Body of pancreas (tissue), 4 donors: ENCODE results near the gene STPG3. TPM values are rescaled to one million over a fixed set of nuclear protein-coding genes. Genes with fewer than 3 reads are reported as not detected.
A peak's percentile ranks its signal among the peaks of the same experiment; 100 is the strongest.

Experiments used
- ATAC-seq: fragments of 150-250 bp; one replicate; pipeline ENCODE4 v1.9.1; 2016
- DNase-seq, 4 donors: peaks; one replicate each; pipeline ENCODE4 v3.0.0-alpha.2; 2019
- H3K27ac ChIP-seq, 4 donors: fragments of 200-600 bp; sonication (generic); 1 replicate in 3 of 4; 2 replicates in 1 of 4; pipeline versions ENCODE4 v1.5.1 to v1.6.1; 2016 to 2019; ENCODE audit warnings: mild to moderate bottlenecking in 1 of 4, mixed read lengths in 1 of 4, moderate library complexity in 1 of 4
- H3K27me3 ChIP-seq, 2 donors: fragments of 200-600 bp; sonication (generic); one replicate each; pipeline ENCODE4 v1.6.0; 2016; ENCODE audit warnings: mild to moderate bottlenecking in 1 of 2
- H3K36me3 ChIP-seq, 2 donors: fragments of 200-600 bp; sonication (generic); replicated peaks in 1 of 2; 2 replicates each; pipeline ENCODE4 v1.5.1; 2016; ENCODE audit warnings: low read depth in 2 of 2; ENCODE audit not compliant: insufficient read depth in 1 of 2
- H3K4me1 ChIP-seq: fragments of 200-600 bp; sonication (generic); one replicate; pipeline ENCODE4 v1.6.0; 2016
- H3K4me3 ChIP-seq, 2 donors: fragments of 200-600 bp; sonication (generic); 1 replicate in 1 of 2; 2 replicates in 1 of 2; pipeline ENCODE4 v1.5.1; 2016 to 2019
- H3K9me3 ChIP-seq, 3 donors: fragments of 200-600 bp; sonication (generic); 1 replicate in 2 of 3; 2 replicates in 1 of 3; pipeline ENCODE4 v1.5.1; 2016
- POLR2A ChIP-seq, 3 donors: fragments of 450-650 bp; IDR thresholded peaks; one replicate each; pipeline ENCODE4 v1.6.1; 2016; ENCODE audit warnings: antibody characterized with exemption in 3 of 3, mild to moderate bottlenecking in 2 of 3
- WGBS, 2 donors: methylation state at CpG; one replicate each; pipeline ENCODE4 v1.1.5; 2017; 5-methylcytosine and 5-hydroxymethylcytosine counted together
- intact Hi-C: fragments of 100-400 bp; cut with DNase I; formaldehyde crosslinking; loops from one replicate; pipeline ENCODE4 v1.15.1; 2023
- total RNA-seq, 2 donors: library from RNA; depleted of rRNA; stranded (reverse); fragments of >200 nt; gene quantifications; one replicate each; pipeline ENCODE4 v1.1.0, GENCODE V29; 2016
- TF ChIP-seq, protein P1 (sequence below), 7 experiments: fragments of 450-650 bp in 4 of 7; fragments of 200-600 bp in 3 of 7; sonication (generic) in 3 of 7; IDR thresholded peaks; one replicate each; pipeline ENCODE4 v1.5.1; 2016 to 2019; ENCODE audit warnings: antibody characterized with exemption in 7 of 7

The STPG3 gene
- total RNA-seq, 2 donors from 2014 or later: not detected

DNA sequence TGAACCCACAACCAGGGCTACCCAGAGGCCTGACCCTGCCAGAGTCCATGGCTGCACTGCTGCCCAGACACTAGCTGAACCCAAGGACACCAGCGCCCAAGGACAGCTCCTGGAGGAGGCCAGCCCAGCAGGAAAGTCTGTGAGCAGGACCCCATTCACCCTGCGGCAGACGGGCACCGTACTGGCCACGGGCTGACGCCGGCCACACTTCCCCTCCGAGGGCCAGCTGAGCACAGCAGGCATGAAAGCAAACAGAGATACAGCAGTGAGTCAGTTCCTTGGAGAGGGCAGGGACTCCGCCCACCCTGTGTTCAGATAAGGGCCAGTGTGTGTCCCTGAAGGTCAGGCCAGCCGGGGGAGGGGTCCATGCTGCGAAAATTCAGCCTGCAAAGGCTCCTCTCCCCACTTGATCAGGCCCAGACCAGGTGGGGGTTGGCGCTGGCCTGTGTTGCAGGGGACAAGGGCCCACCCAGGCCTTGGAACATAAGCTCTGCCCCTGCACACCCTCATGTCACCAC lies 32.3 kb upstream of the STPG3 start:
- TF ChIP-seq, protein P1, sequence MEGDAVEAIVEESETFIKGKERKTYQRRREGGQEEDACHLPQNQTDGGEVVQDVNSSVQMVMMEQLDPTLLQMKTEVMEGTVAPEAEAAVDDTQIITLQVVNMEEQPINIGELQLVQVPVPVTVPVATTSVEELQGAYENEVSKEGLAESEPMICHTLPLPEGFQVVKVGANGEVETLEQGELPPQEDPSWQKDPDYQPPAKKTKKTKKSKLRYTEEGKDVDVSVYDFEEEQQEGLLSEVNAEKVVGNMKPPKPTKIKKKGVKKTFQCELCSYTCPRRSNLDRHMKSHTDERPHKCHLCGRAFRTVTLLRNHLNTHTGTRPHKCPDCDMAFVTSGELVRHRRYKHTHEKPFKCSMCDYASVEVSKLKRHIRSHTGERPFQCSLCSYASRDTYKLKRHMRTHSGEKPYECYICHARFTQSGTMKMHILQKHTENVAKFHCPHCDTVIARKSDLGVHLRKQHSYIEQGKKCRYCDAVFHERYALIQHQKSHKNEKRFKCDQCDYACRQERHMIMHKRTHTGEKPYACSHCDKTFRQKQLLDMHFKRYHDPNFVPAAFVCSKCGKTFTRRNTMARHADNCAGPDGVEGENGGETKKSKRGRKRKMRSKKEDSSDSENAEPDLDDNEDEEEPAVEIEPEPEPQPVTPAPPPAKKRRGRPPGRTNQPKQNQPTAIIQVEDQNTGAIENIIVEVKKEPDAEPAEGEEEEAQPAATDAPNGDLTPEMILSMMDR (IDR thresholded peaks at IDR 0.05): no peak
- TF ChIP-seq POLR2A (IDR thresholded peaks at IDR 0.05): peak; percentile 71 to 79 (median 77)
- H3K9me3 ChIP-seq: no peaks in the 10 kb centered on the region
- 13 to 31% methylated on average over 3 to 12 of the region's 12 CpGs for WGBS, 2 donors
- H3K36me3 ChIP-seq: no peaks in the 10 kb centered on the region
- H3K27me3 ChIP-seq: no peaks in the 10 kb centered on the region
- DNase-seq (peak; percentile 83 to 92 (median 92)), ATAC-seq (peak; percentile 54)
- no peak overlapping the region for H3K4me3 ChIP-seq
- H3K4me1 ChIP-seq: peaks cover 55% of the 10 kb centered on the region
- intact Hi-C loops: no loop called here
- peak overlapping the region; percentile 79 to 84 (median 82) for H3K27ac ChIP-seq

DNA sequence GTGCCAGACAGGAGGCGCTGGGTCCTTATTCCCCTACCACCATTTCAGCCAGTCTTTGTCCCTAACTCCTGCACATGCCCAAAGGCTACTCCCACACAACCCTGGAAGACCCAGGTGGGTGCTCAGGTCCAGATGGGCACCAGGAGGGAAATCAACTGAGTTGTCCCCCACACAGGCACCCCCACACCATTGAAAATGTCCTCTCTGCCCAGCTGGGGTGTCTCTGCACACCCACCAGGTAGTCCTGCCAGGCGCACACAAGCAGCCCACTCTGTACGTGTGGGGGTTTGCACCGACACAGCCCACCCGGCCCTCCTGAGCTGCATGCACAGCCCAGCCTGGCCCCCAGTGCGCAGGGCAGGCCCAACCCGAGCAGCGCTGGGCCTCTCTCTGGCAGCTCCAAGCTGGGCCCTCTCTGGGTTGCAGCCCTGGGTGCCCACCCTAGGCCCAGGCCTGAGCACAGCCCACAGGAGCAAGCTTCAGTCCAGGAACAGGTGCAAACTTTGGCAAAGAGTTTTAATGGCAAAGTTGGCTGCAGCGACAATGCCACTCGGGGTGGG lies 31.2 kb upstream of the STPG3 start:
- H3K4me1 ChIP-seq: peaks cover 61% of the 10 kb centered on the region
- H3K9me3 ChIP-seq: no peaks in the 10 kb centered on the region
- no peaks in the 10 kb centered on the region for H3K36me3 ChIP-seq
- intact Hi-C loops: no loop called here
- DNase-seq (no peak), ATAC-seq (no peak)
- WGBS, 2 donors: 84 to 86% methylated on average over 5 to 10 of the region's 10 CpGs
- TF ChIP-seq, protein P1 (IDR thresholded peaks at IDR 0.05): no peak
- no peak for TF ChIP-seq POLR2A (IDR thresholded peaks at IDR 0.05)
- no peak overlapping the region for H3K4me3 ChIP-seq
- H3K27ac ChIP-seq: peak overlapping the region in 2 of 4 donors; percentile 0 to 79
- H3K27me3 ChIP-seq: no peaks in the 10 kb centered on the region

DNA sequence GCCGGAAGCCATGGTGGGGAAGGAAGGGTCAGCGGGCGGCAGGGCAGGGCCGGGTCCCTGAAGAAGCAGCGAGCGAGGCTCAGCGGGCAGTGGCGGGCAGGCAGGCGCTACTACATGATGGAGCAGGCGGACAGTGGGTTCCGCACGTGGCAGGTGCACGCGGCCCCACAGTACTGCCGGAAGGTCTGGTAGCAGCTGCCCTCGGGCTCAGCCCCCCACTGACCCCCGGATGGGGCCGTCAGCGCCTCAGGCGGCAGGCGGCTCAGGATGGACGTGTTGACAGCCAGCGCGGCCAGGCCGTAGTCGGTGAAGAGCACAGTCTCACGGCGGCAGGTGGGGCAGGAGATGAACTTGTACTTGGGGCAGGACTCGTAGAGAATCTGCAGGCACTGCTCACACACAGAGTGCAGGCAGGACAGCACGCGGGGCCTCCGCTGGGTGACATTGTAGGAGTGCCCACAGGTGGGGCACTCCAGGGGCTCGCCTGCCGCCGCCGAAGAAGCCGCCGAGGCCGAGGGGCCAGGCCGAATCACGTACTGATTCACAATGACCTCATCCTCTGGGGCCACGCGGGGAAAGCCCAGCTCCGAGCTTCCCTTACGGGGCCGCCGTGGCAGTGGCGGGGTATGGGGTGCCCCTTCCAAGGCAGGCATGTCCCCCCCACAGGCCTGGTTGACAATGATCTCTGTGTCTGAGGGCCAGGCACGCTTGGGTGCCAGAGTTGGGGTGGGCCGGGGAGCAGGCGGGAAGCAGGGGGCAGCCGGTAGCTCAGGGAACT lies 30.6 kb upstream of the STPG3 start:
- Histone ChIP-seq H3K4me3 (no peak overlapping the region), H3K27me3 (no peaks in the 10 kb centered on the region), H3K9me3 (no peaks in the 10 kb centered on the region), H3K36me3 (no peaks in the 10 kb centered on the region), H3K27ac (peak overlapping the region in 1 of 4 donors; percentile 79), H3K4me1 (peaks cover 61% of the 10 kb centered on the region)
- ATAC-seq (no peak), DNase-seq (peak in 1 of 4 donors; percentile 29)
- TF ChIP-seq POLR2A (IDR thresholded peaks at IDR 0.05): no peak
- TF ChIP-seq, protein P1 (IDR thresholded peaks at IDR 0.05): no peak
- intact Hi-C loops: no loop called here
- whole genome bisulfite sequencing, 2 donors: 84 to 85% methylated on average over 10 to 39 of the region's 52 CpGs

DNA sequence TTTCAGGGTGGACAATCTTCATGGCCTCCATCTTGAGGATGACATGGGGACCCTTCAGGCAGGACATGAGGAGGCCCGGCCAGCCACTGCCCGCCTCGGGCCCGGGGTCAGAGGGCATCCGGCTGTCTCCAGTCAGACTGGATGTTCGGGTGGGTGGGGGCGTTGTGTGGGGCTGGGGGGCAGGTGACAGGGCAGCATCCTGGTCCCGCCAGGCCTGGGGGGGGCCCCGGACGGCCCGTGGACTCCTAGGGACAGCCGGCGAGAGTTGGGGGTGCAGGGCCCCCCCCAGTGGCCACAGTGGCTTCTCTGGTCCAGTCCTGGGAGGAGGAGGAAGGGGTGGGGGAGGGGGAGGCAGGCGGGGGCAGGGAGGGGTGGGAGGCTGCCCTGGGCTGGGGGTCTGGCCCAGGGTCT lies 30.0 kb upstream of the STPG3 start:
- ATAC-seq: no peak
- 83% methylated on average over 9 of the region's 14 CpGs; no CpG with 5 or more reads in 1 of the 2 donors for WGBS, 2 donors
- Histone ChIP-seq H3K4me3 (no peak overlapping the region), H3K4me1 (peaks cover 61% of the 10 kb centered on the region), H3K27ac (peak overlapping the region; percentile 37 to 83 (median 57)), H3K36me3 (no peaks in the 10 kb centered on the region), H3K27me3 (no peaks in the 10 kb centered on the region), H3K9me3 (no peaks in the 10 kb centered on the region)
- no peak for TF ChIP-seq POLR2A (IDR thresholded peaks at IDR 0.05)
- TF ChIP-seq, protein P1 (IDR thresholded peaks at IDR 0.05): no peak
- DNase-seq: no peak
- intact Hi-C loops: no loop called here
